IMR-90 (cell line): ENCODE results near the gene ROR2. TPM values are rescaled to one million over a fixed set of nuclear protein-coding genes. Genes with fewer than 3 reads are reported as not detected.

Experiments used
- ATAC-seq: fragments of 200-7000 bp; cut with Tn5 transposase; 2 replicates; pipeline ENCODE4 v1.9.1; 2020; ENCODE audit warnings: low read depth, mild to moderate bottlenecking, moderate library complexity
- BruUV-seq: library from RNA; stranded (reverse); fragments of 400-500 nt; replicated peaks from 2 replicates; lab custom pipeline; 2021; lab: Mats Ljungman, UMichigan
- CTCF ChIA-PET: fragments of 300-600 bp; formaldehyde crosslinking; extraction: SDS; loops from one replicate; lab custom pipeline; 2021; ENCODE audit warnings: antibody characterized with exemption; lab: Yijun Ruan, JAX
- POLR2A ChIA-PET: fragments of 300-600 bp; sonication (Branson Sonifier 250); formaldehyde crosslinking; loops from one replicate; lab custom pipeline; 2022; ENCODE audit warnings: antibody characterized with exemption; ENCODE audit not compliant: unreplicated experiment; lab: Charles Lee
- DNase-seq: peaks from one replicate; pipeline ENCODE4 v3.0.0; 2013
- H2AFZ ChIP-seq: replicated peaks from 2 replicates; pipeline ENCODE3; 2013; ENCODE audit warnings: low read length, mild to moderate bottlenecking; ENCODE audit not compliant: poor library complexity
- H2AK5ac ChIP-seq: 2 replicates; pipeline ENCODE4 v1.6.1; 2013; ENCODE audit warnings: low read depth, low read length, inconsistent platforms
- H2AK9ac ChIP-seq: replicated peaks from 2 replicates; pipeline ENCODE3; 2013; ENCODE audit warnings: mild to moderate bottlenecking, low read depth, low read length, moderate library complexity; ENCODE audit not compliant: poor library complexity
- H2BK120ac ChIP-seq: 2 replicates; pipeline ENCODE4 v1.6.1; 2013; ENCODE audit warnings: low read depth, low read length, inconsistent platforms
- H2BK15ac ChIP-seq: 3 replicates; pipeline ENCODE4 v1.6.1; 2013; ENCODE audit warnings: low read depth, low read length, inconsistent platforms
- H2BK20ac ChIP-seq: 2 replicates; pipeline ENCODE4 v1.6.1; 2013; ENCODE audit warnings: low read depth, mild to moderate bottlenecking, inconsistent platforms, low read length, moderate library complexity
- H2BK5ac ChIP-seq: 2 replicates; pipeline ENCODE4 v1.6.1; 2013; ENCODE audit warnings: mild to moderate bottlenecking, low read depth, low read length, inconsistent platforms; ENCODE audit not compliant: poor library complexity, severe bottlenecking
- H3K14ac ChIP-seq: replicated peaks from 2 replicates; pipeline ENCODE4 v1.6.1; 2013; ENCODE audit warnings: low read depth, low read length, inconsistent platforms
- H3K18ac ChIP-seq: 2 replicates; pipeline ENCODE4 v1.6.1; 2013; ENCODE audit warnings: low read depth, low read length, control low read depth
- H3K23ac ChIP-seq: 2 replicates; pipeline ENCODE4 v1.6.1; 2013; ENCODE audit warnings: low read depth, low read length, inconsistent platforms
- H3K27ac ChIP-seq: 2 replicates; pipeline ENCODE4 v1.5.1; 2013; ENCODE audit warnings: mild to moderate bottlenecking, control low read depth, low read length; ENCODE audit not compliant: insufficient read depth
- H3K27me3 ChIP-seq: 2 replicates; pipeline ENCODE4 v1.6.1; 2013; ENCODE audit warnings: low read length; ENCODE audit not compliant: control insufficient read depth, insufficient read depth
- H3K36me3 ChIP-seq: 2 replicates; pipeline ENCODE4 v1.6.1; 2013; ENCODE audit warnings: low read length, mixed read lengths; ENCODE audit not compliant: control insufficient read depth, insufficient read depth
- H3K4ac ChIP-seq: 2 replicates; pipeline ENCODE4 v1.6.1; 2013; ENCODE audit warnings: low read depth, low read length, inconsistent platforms
- H3K4me1 ChIP-seq: 2 replicates; pipeline ENCODE4 v1.6.1; 2013; ENCODE audit warnings: low read length, mixed read lengths; ENCODE audit not compliant: control insufficient read depth, insufficient read depth
- H3K4me2 ChIP-seq: 2 replicates; pipeline ENCODE4 v1.6.1; 2013; ENCODE audit warnings: low read depth, mild to moderate bottlenecking, control low read depth, low read length, moderate library complexity
- H3K4me3 ChIP-seq: 2 replicates; pipeline ENCODE4 v1.5.1; 2013; ENCODE audit warnings: low read depth, mild to moderate bottlenecking, control low read depth, low read length, moderate library complexity; ENCODE audit not compliant: insufficient read depth
- H3K56ac ChIP-seq: 2 replicates; pipeline ENCODE4 v1.6.1; 2013; ENCODE audit warnings: low read length, inconsistent platforms; ENCODE audit not compliant: insufficient read depth; ENCODE audit errors: extremely low read depth
- H3K79me1 ChIP-seq, 2 experiments: 2 replicates each; pipeline ENCODE4 v1.6.1; 2013; ENCODE audit warnings: low read length in 2 of 2, inconsistent platforms in 1 of 2, low read depth in 1 of 2
- H3K9ac ChIP-seq: 2 replicates; pipeline ENCODE4 v1.6.1; 2013; ENCODE audit warnings: low read depth, low read length, control low read depth
- H3K9me1 ChIP-seq: 2 replicates; pipeline ENCODE4 v1.6.1; 2013; ENCODE audit warnings: low read length, inconsistent platforms; ENCODE audit not compliant: insufficient read depth
- H3K9me3 ChIP-seq: 2 replicates; pipeline ENCODE4 v1.6.1; 2013; ENCODE audit warnings: low read length; ENCODE audit not compliant: control insufficient read depth, insufficient read depth
- H4K20me1 ChIP-seq: 2 replicates; pipeline ENCODE4 v1.6.1; 2013; ENCODE audit warnings: low read length, inconsistent platforms; ENCODE audit not compliant: insufficient read depth
- H4K5ac ChIP-seq: 2 replicates; pipeline ENCODE4 v1.6.1; 2013; ENCODE audit warnings: mild to moderate bottlenecking, low read depth, low read length, control low read depth
- H4K8ac ChIP-seq, 2 experiments: 2 replicates each; pipeline ENCODE4 v1.6.1; 2013; ENCODE audit warnings: low read depth in 2 of 2, low read length in 2 of 2, control low read depth in 1 of 2, inconsistent platforms in 1 of 2
- H4K91ac ChIP-seq: 2 replicates; pipeline ENCODE4 v1.6.1; 2013; ENCODE audit warnings: low read depth, low read length, inconsistent platforms; ENCODE audit not compliant: insufficient read depth
- BHLHE40 ChIP-seq: fragments of 150-350 bp; IDR thresholded peaks from 2 replicates; pipeline ENCODE4 v1.6.1; 2016; ENCODE audit warnings: mild to moderate bottlenecking, low read depth, low read length
- CEBPB ChIP-seq: IDR thresholded peaks from 2 replicates; pipeline ENCODE4 v1.6.1; 2012; ENCODE audit warnings: low read depth, low read length, improper control_type of control experiment
- CHD1 ChIP-seq: IDR thresholded peaks from 2 replicates; pipeline ENCODE4 v1.6.1; 2012; ENCODE audit warnings: low read depth, low read length, improper control_type of control experiment
- CTCF ChIP-seq: conservative IDR thresholded peaks from 2 replicates; pipeline ENCODE4 v1.5.1; 2012; ENCODE audit warnings: mild to moderate bottlenecking, low read depth, low read length, improper control_type of control experiment
- ELK1 ChIP-seq: fragments of 150-350 bp; IDR thresholded peaks from 2 replicates; pipeline ENCODE4 v1.6.1; 2016; ENCODE audit warnings: low read depth, mild to moderate bottlenecking, low read length, moderate library complexity, borderline replicate concordance
- FOS ChIP-seq: fragments of 150-350 bp; IDR thresholded peaks from 2 replicates; pipeline ENCODE4 v1.6.1; 2016; ENCODE audit warnings: low read depth, low read length
- MAFK ChIP-seq: IDR thresholded peaks from 2 replicates; pipeline ENCODE4 v1.6.1; 2012; ENCODE audit warnings: low read depth, low read length, improper control_type of control experiment
- MAZ ChIP-seq: IDR thresholded peaks from 2 replicates; pipeline ENCODE4 v1.6.1; 2012; ENCODE audit warnings: low read depth, mild to moderate bottlenecking, low read length, improper control_type of control experiment, moderate library complexity, borderline replicate concordance
- MXI1 ChIP-seq: IDR thresholded peaks from 2 replicates; pipeline ENCODE4 v1.6.1; 2012; ENCODE audit warnings: low read depth, mild to moderate bottlenecking, low read length, moderate library complexity, borderline replicate concordance
- NFE2L2 ChIP-seq: fragments of 150-350 bp; IDR thresholded peaks from 2 replicates; pipeline ENCODE4 v1.6.1; 2016; ENCODE audit warnings: low read depth, mild to moderate bottlenecking, low read length
- POLR2A ChIP-seq: IDR thresholded peaks from 2 replicates; pipeline ENCODE4 v1.6.1; 2012; ENCODE audit warnings: mild to moderate bottlenecking, low read depth, low read length
- RAD21 ChIP-seq: IDR thresholded peaks from 2 replicates; pipeline ENCODE4 v1.6.1; 2012; ENCODE audit warnings: low read length, improper control_type of control experiment
- RCOR1 ChIP-seq: IDR thresholded peaks from 2 replicates; pipeline ENCODE4 v1.6.1; 2012; ENCODE audit warnings: mild to moderate bottlenecking, low read length, improper control_type of control experiment; ENCODE audit not compliant: insufficient replicate concordance
- RFX5 ChIP-seq: IDR thresholded peaks from 2 replicates; pipeline ENCODE4 v1.8.0; 2012; ENCODE audit warnings: low read depth, mild to moderate bottlenecking, low read length, moderate library complexity
- SMC3 ChIP-seq: fragments of 150-350 bp; IDR thresholded peaks from 2 replicates; pipeline ENCODE4 v1.6.1; 2016; ENCODE audit warnings: low read depth, mild to moderate bottlenecking, antibody characterized with exemption, low read length, moderate library complexity
- USF2 ChIP-seq: fragments of 150-350 bp; IDR thresholded peaks from 2 replicates; pipeline ENCODE4 v1.6.1; 2017; ENCODE audit warnings: mild to moderate bottlenecking, antibody characterized with exemption, low read length, low read depth
- WGBS, 2 experiments: methylation state at CpG; one replicate each; pipeline versions ENCODE4 v1.1.5 to v1.1.7; 2013; ENCODE audit warnings: missing lambda C conversion rate in 2 of 2; ENCODE audit not compliant: insufficient read length in 1 of 2; ENCODE audit errors: extremely low coverage in 2 of 2; 5-methylcytosine and 5-hydroxymethylcytosine counted together
- dilution Hi-C: fragments of 300-500 bp; cut with HindIII; formaldehyde crosslinking; loops from one replicate; pipeline ENCODE4 v1.14.3; 2018; ENCODE audit warnings: low sequenced_read_pairs; ENCODE audit not compliant: unreplicated experiment
- in situ Hi-C: fragments of 300-500 bp; cut with MboI; formaldehyde crosslinking; loops from 3 replicates; pipeline ENCODE4 v1.14.3; 2019; ENCODE audit warnings: low sequenced_read_pairs, inconsistent platforms, mixed read lengths
- intact Hi-C: fragments of 100-400 bp; cut with micrococcal nuclease; formaldehyde crosslinking; loops from 2 replicates; pipeline ENCODE4 v1.10.0; 2022
- polyA plus RNA-seq, 3 experiments: library from polyadenylated mRNA; depleted of rRNA; stranded (reverse); fragments of >200 nt; gene quantifications; 2 replicates each; pipeline ENCODE4 v1.2.3, GENCODE V29; 2012; ENCODE audit warnings: low replicate concordance in 1 of 3
- total RNA-seq: library from RNA; depleted of rRNA; stranded (reverse); fragments of >200 nt; gene quantifications from 2 replicates; pipeline ENCODE4 v1.2.3, GENCODE V29; 2012

ROR2 gene
- total and polyA plus RNA-seq, 2 of the 4 experiments (the other 2 are of a cell fraction) = 2.3 to 4.8 TPM

- Histone ChIP-seq H3K9me3 (no peaks in the 10 kb centered on the region), H3K79me1 (peaks cover 0 to 18% of the 10 kb centered on the region in 2 experiments; a peak in 2 of 4 replicates), H2BK20ac (no peak overlapping the region), H4K8ac (no peak overlapping the region), H2AK9ac (no peak overlapping the region), H3K36me3 (0 out of 2 replicates have a peak, but pooled peaks cover 1% of the 10 kb centered on the region), H3K9me1 (peaks cover 30% of the 10 kb centered on the region), H2AFZ (no peak overlapping the region), H3K23ac (no peak overlapping the region), H3K4me2 (no peak overlapping the region), H4K20me1 (peaks cover 4% of the 10 kb centered on the region), H2BK5ac (no peak overlapping the region), H3K14ac (no peak overlapping the region), H3K4me3 (no peak overlapping the region), H3K18ac (no peak overlapping the region), H4K91ac (no peak overlapping the region), H3K9ac (no peak overlapping the region), H3K27me3 (no peaks in the 10 kb centered on the region), H3K4me1 (peaks cover 34% of the 10 kb centered on the region), H2BK120ac (no peak overlapping the region), H3K4ac (no peak overlapping the region), H4K5ac (no peak overlapping the region; the same call in 1 of the 2 replicates), H3K27ac (no peak overlapping the region), H2AK5ac (peak overlapping the region; percentile 38; the same call in 1 of the 2 replicates), H2BK15ac (no peak overlapping the region), H3K56ac (no peak overlapping the region)
- TF ChIP-seq MXI1 = no peak
- no peak for TF ChIP-seq MAZ
- no peak for TF ChIP-seq CTCF
- TF ChIP-seq ELK1 = no peak
- TF ChIP-seq BHLHE40 = no peak
- TF ChIP-seq POLR2A = no peak
- no peak for TF ChIP-seq CHD1
- no peak for TF ChIP-seq MAFK
- no peak for TF ChIP-seq RCOR1
- TF ChIP-seq FOS = no peak
- no peak for TF ChIP-seq USF2
- no peak for TF ChIP-seq NFE2L2
- no peak for TF ChIP-seq SMC3
- no peak for TF ChIP-seq CEBPB
- no peak for TF ChIP-seq RFX5
- no peak for TF ChIP-seq RAD21
- no peak for DNase-seq
- in situ Hi-C loops = no loop called here
- no peak for ATAC-seq
- no TSS peak for BruUV-seq
- intact Hi-C loops = no loop called here
- ChIA-PET CTCF (no interaction called here), POLR2A (no interaction called here)
- 80% methylated on average over 1 of the region's 5 CpGs; no CpG with 5 or more reads in 1 of the 2 experiments for WGBS, 2 experiments
- dilution Hi-C loops = no loop called here
Measured at GRCh38 chr9:91805031-91805430, 145.0 kb downstream of the ROR2 start.
